Iris pigment epithelial cell (primary cell): Measurements from ENCODE around the gene UGT1A4.
"Not testable (repeated sequence)": the region's sequence is repeated elsewhere in the genome, so short reads cannot be mapped to it uniquely, and the experiment has no call there.

Source experiments
- DNase-seq: peaks from one replicate; pipeline ENCODE4 v3.0.0-alpha.2; 2011; ENCODE audit warnings: low read depth

The UGT1A4 gene

GRCh38 chr2:233700028-233700635 lies 18.4 kb upstream of the UGT1A4 start:
- peak; percentile 62 for DNase-seq

DNA sequence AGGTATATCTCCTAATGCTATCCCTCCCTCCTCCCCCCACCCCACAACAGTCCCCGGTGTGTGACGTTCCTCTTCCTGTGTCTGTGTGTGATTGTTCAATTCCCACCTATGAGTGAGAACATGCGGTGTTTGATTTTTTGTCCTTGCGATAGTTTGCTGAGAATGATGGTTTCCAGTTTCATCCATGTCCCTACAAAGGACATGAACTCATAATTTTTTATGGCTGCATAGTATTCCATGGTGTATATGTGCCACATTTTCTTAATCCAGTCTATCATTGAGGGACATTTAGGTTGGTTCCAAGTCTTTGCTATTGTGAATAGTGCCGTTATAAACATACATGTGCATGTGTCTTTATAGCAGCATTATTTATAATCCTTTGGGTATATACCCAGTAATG lies 17.7 kb upstream of the UGT1A4 start:
- DNase-seq = not testable (repeated sequence)

DNA sequence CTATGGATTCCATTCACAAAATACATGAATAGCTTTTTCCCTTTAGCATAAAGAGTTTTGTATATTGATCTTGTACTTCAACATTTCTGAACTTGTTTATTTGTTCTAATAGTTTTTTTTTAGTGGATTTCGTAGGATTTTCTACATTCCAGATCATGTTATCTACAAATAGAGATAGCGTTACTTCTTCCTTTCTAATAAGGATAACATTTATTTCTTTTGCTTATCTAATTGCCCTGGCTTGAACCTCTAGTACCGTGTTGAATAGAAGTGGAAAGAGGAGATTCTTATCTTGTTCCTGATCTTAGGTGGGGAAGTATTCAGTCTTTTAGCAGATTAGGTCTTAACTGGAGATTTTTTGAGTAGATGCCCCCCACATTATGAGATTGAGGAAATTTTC lies 16.3 kb upstream of the UGT1A4 start:
- DNase-seq = no peak

GRCh38 chr2:233705911-233706506 lies 12.5 kb upstream of the UGT1A4 start:
- DNase-seq = no peak

- peak; percentile 58 for DNase-seq
Observed at GRCh38 chr2:233706720-233707119, 11.8 kb upstream of the UGT1A4 start.

DNA sequence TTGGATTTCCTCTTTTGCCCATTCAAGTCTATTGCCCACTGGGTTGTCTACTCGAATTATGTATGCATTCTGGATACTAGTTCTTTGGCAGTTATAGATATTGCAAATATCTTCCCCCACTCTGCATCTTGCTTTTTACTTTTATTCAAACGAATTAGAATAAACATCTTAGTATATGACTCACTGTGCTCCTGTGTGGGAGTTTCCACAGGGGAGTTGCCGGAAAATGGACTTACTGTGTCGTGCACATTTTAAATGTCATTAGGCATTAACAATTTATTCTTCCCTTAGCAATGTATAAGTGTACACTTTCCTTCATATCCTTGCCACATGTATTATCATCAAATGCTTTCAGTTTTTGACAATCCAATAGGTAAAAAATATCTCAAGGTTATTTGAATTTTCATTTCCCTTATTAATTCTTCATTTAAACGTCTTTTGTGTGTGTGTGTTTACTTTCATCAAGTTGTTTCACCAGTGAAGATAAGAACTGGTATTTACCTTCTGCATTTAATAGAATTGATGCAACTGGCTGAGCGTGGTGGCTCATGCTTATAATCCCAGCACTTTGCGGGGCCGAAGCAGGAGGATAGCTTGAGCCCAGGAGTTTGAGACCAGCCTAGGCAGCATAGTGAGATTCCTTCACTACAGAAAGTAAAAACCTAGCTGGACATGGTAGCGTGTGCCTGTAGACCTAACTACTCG lies 10.4 kb upstream of the UGT1A4 start:
- peak; percentile 63 for DNase-seq

DNA sequence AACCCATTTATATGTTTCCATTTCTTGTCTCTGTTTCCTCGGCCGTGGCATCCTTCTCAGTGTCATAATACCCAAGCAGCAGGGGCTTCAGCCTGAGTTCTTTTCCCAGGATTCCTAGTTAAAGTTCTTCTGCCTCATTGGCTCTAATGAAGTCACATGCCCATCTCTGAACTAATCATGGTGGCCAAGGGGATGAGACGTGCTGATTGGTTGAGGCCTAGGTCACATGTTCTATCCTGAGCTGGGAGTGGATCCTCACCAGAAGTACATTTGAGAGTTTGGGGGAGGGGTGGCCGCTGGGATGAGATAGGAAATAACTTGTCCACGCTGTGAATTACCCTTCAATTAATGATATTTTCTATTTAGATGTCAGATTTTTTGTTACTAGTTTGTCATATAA lies 9.6 kb upstream of the UGT1A4 start:
- DNase-seq = no peak

GRCh38 chr2:233711312-233712008 lies 7.1 kb upstream of the UGT1A4 start:
- peak; percentile 69 for DNase-seq

GRCh38 chr2:233712611-233713261 lies 5.8 kb upstream of the UGT1A4 start, which contains the start of gene UGT1A5:
TSS of gene UGT1A5 (plus strand) at chr2:233712907. CDS start at chr2:233712992, 85 bp downstream.
- DNase-seq = no peak

DNA sequence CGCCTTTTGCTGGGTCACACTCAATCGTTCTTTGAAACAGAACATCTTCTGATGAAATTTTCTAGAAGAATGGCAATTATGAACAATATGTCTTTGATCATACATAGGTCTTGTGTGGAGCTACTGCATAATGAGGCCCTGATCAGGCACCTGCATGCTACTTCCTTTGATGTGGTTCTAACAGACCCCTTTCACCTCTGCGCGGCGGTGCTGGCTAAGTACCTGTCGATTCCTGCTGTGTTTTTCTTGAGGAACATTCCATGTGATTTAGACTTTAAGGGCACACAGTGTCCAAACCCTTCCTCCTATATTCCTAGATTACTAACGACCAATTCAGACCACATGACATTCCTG lies 5.3 kb upstream of the UGT1A4 start:
- DNase-seq = no peak

DNA sequence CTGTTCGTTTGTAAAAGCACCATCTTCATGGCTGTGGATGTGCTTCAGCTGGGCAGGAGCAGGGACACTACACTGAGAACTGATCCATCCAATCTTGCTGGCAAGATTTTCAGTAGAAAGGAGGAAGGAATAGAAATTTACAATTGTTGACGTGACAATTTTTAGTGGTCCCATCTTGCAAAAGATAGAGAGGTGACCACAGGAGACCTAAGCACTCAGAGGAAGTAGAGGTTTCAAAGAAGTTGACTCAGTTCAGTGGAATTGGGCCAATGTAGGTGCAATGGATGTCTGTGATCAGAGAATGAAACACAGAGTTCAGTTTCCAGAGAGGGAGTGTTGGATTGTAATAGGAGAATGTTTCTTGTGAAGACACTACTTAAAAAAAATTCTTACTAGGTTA lies 4.4 kb upstream of the UGT1A4 start:
- DNase-seq = no peak

DNA sequence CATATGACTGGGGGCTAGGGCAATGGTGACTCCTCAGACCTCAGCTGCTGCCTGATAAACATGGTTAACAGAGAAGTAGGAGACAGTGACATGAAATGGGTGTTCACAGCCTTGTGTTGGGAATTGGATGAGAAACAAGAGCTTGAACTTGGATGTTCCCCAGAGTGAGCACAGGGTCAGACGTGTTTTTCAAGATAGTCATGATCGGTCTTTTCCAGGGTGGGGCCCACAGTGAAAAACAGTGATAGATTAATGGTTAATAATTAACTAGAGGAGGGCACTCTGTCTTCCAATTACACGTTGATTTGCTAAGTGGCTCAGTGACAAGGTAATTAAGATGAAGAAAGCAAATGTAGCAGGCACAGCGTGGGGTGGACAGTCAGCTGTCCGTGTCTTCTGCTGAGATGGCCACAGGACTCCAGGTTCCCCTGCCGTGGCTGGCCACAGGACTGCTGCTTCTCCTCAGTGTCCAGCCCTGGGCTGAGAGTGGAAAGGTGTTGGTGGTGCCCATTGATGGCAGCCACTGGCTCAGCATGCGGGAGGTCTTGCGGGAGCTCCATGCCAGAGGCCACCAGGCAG lies 10.3 kb downstream of the UGT1A4 start, which contains the start of gene UGT1A3:
UGT1A3 (plus strand) TSS at position 320 of the 579 bp plus-strand sequence; CDS start at position 405, 85 bp downstream.
- no peak for DNase-seq

DNA sequence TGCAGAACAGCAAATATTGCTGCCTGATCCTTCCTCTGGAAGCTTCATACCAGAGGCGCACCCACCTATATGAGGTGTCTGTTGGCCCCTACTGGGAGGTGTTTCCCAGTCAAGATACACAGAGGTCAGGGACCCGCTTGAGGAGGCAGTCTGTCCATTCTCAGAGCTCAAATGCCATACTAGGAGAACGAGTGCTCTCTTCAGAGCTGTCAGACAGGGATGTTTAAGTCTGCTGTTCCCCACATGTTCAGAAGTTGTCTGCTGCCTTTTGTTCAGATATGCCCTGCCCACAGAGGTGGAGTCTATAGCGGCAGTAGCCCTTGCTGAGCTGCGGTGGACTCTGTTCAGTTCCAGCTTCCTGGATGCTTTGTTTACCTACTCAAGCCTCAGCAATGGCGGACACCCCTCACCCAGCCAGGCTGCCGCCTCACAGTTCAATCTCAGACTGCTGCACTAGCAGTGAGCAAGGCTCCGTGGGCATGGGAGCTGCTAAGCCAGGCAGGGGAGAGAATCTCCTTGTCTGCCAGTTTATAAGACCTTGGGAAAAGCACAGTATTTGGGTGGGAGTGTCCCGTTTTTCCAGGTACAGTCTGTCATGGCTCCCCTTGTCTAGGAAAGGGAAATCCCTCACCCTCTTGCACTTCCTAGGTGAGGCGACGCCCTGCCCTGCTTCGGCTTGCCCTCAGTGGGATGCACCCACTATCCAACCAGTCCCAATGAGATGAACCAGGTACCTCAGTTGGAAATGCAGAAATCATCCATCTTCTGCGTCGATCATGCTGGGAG lies 18.5 kb downstream of the UGT1A4 start:
- not testable (repeated sequence) for DNase-seq

- no peak for DNase-seq
Observed at GRCh38 chr2:233740870-233741269, 22.3 kb downstream of the UGT1A4 start.

DNA sequence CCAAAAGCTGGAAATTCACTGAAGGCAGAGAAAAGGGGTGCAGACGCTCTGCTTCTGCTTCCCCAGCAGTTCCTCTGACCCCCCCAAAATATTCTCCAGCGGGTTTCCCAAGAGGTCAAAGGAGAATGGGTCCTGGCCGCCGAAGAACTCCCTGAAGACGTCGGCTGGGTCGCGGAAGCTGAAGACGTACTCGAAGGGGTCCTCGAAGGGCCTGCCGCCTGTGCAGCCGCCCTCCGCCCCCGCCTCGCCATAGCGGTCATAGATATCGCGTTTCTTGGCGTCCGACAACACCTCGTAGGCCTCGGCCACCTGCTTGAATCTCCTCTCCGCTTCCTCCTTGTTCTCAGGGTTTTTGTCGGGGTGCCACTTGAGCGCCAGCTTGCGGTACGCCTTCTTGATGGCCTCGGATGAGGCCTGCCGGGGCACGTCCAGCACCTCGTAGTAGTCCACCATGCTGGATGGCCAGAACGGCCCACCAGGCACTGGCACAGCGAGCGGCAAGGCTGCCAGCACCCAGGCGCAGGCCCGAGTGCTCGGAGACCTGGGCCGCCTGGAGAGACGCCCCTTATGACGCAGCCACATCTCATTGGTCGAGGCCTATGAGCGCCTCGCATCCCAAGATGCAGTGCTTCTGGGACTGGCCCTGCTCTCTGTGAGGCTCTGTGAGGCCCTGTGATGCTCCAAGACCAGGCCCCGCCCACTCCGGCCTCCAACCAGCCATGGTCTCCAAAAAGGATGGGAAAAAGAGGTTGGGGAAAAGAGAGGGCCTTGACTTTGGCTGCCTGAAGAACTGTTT lies 25.1 kb downstream of the UGT1A4 start:
- DNase-seq = no peak

- DNase-seq = no peak
Observed at GRCh38 chr2:233745073-233745755, 26.7 kb downstream of the UGT1A4 start.

DNA sequence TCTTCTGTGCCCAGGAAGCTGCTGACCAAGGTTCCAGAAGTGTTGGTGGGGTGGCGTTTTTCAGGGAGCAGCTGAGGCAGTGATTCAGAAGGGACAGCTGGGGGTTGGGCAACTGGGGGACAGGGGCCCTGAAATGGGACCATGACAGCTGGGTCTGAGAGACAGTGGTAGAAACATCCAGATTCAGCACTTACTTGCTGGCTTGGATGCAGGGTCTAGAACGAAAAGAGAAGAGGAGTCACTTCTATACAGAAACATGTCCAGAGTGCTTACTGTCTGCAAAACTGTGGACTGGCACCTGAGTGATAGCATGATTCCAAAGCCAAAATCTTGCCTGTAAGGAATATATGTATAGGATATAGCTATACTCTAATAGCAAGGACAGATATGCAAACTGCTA lies 27.3 kb downstream of the UGT1A4 start:
- DNase-seq = not testable (repeated sequence)

DNA sequence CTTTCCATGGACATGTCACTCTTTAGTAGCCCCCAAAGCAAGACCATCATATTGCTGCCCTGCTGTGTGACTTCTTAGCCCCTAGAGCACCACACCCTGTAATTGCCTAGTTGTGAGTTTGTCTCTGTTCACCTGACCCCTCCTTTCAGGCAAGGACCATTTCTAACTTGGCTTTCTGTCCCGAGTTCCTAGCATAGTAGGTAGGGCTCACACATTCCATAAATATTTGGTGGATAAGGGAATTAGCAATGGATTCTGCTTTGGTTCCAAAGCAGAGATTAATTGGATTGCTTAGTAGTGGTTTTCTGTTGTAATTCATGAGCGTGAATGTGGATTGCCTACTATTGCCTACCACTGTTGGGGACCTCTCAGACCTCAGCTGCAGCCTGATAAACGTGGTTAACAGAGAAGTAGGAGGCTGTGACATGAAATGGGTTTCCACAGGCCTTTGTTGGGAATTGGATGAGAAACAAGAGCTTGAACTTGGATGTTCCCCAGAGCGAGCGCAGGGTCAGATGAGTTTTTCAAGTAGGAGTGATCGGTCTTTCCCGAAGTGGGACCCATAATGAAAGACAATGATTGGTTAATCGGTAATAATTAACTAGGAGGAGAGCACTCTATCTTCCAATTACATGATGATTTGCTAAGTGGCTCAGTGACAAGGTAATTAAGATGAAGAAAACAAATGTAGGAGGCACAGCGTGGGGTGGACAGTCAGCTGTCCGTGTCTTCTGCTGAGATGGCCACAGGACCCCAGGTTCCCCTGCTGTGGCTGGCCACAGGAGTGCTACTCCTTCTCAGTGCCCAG lies 28.1 kb downstream of the UGT1A4 start:
- DNase-seq = no peak

GRCh38 chr2:233747283-233747544 lies 28.7 kb downstream of the UGT1A4 start:
- DNase-seq = no peak
